ENCODE data around the gene RADIL.

Gene RADIL

GRCh38 chr7:4849390-4849789 lies 34.1 kb downstream of the RADIL start:
- DNase-seq = no peak

- DNase-seq = no peak
Measured at GRCh38 chr7:4845740-4846142, 37.8 kb downstream of the RADIL start.

GRCh38 chr7:4842319-4843064 lies 41.0 kb downstream of the RADIL start:
- no peak for DNase-seq

GRCh38 chr7:4841836-4842235 lies 41.7 kb downstream of the RADIL start:
- no peak for DNase-seq

- DNase-seq = no peak
Measured at GRCh38 chr7:4841007-4841784, 42.3 kb downstream of the RADIL start.

GRCh38 chr7:4840079-4840501 lies 43.4 kb downstream of the RADIL start:
- DNase-seq = no peak

- no peak for DNase-seq
Measured at GRCh38 chr7:4838626-4839334, 44.7 kb downstream of the RADIL start.

- no peak for DNase-seq
Measured at GRCh38 chr7:4837803-4838625, 45.5 kb downstream of the RADIL start.

GRCh38 chr7:4837041-4837802 lies 46.3 kb downstream of the RADIL start:
- DNase-seq = no peak

GRCh38 chr7:4836206-4836661 lies 47.3 kb downstream of the RADIL start:
- no peak for DNase-seq

- DNase-seq = no peak
Measured at GRCh38 chr7:4835398-4836205, 47.9 kb downstream of the RADIL start.

- no peak for DNase-seq
Measured at GRCh38 chr7:4834601-4835397, 48.7 kb downstream of the RADIL start.

- no peak for DNase-seq
Measured at GRCh38 chr7:4833691-4834600, 49.6 kb downstream of the RADIL start.

- DNase-seq = no peak
Measured at GRCh38 chr7:4833176-4833575, 50.3 kb downstream of the RADIL start.

GRCh38 chr7:4832711-4833110 lies 50.8 kb downstream of the RADIL start:
- DNase-seq = no peak

- DNase-seq = no peak
Measured at GRCh38 chr7:4831723-4832495, 51.6 kb downstream of the RADIL start.

GRCh38 chr7:4830176-4830575 lies 53.3 kb downstream of the RADIL start:
- no peak for DNase-seq

- DNase-seq = no peak
Measured at GRCh38 chr7:4828720-4829383, 54.7 kb downstream of the RADIL start.
